KMS-11 (cell line): ENCODE measurements around the gene MIB2.

ENCODE experiments used
- H2AFZ ChIP-seq: fragments of 200-600 bp; sonication (generic); 2 replicates; pipeline ENCODE4 v1.6.1; 2016; ENCODE audit warnings: antibody characterized with exemption, mixed run types, low read depth
- H3K27ac ChIP-seq: fragments of 200-600 bp; sonication (generic); 2 replicates; pipeline ENCODE4 v1.6.1; 2016; ENCODE audit warnings: mild to moderate bottlenecking, mixed run types
- H3K27me3 ChIP-seq: fragments of 200-600 bp; sonication (generic); 2 replicates; pipeline ENCODE4 v1.6.1; 2017; ENCODE audit warnings: mild to moderate bottlenecking, low read depth, mixed run types, moderate library complexity; ENCODE audit not compliant: insufficient read depth
- H3K36me3 ChIP-seq: fragments of 200-600 bp; sonication (generic); 2 replicates; pipeline ENCODE4 v1.6.1; 2017; ENCODE audit warnings: mild to moderate bottlenecking, mixed run types; ENCODE audit not compliant: insufficient read depth
- H3K4me1 ChIP-seq: fragments of 200-600 bp; sonication (generic); 2 replicates; pipeline ENCODE4 v1.6.1; 2016; ENCODE audit warnings: mild to moderate bottlenecking, low read depth, mixed run types; ENCODE audit not compliant: poor library complexity, severe bottlenecking
- H3K4me2 ChIP-seq: fragments of 200-600 bp; sonication (generic); 2 replicates; pipeline ENCODE4 v1.7.0; 2016; ENCODE audit warnings: mild to moderate bottlenecking, mixed run types
- H3K4me3 ChIP-seq: fragments of 200-600 bp; sonication (generic); IDR thresholded peaks from 2 replicates; pipeline ENCODE4 v1.6.1; 2017; ENCODE audit warnings: low read depth, low read length, mixed read lengths; ENCODE audit not compliant: insufficient read depth
- H3K79me2 ChIP-seq: fragments of 200-600 bp; sonication (generic); 2 replicates; pipeline ENCODE4 v1.6.1; 2016; ENCODE audit warnings: low read depth, mixed run types; ENCODE audit not compliant: insufficient read depth
- H3K9ac ChIP-seq: fragments of 200-600 bp; sonication (generic); 2 replicates; pipeline ENCODE4 v1.6.1; 2016; ENCODE audit warnings: mild to moderate bottlenecking, mixed run types
- H4K20me1 ChIP-seq: fragments of 200-600 bp; sonication (generic); 2 replicates; pipeline ENCODE4 v1.6.1; 2016; ENCODE audit warnings: mild to moderate bottlenecking, mixed run types; ENCODE audit not compliant: insufficient read depth
- TF ChIP-seq, protein P1 (sequence below): fragments of 200-600 bp; sonication (generic); conservative IDR thresholded peaks from 2 replicates; pipeline ENCODE4 v1.6.1; 2017; ENCODE audit warnings: low read depth, mild to moderate bottlenecking, antibody characterized with exemption, low read length, moderate library complexity, mixed read lengths

Gene MIB2

GRCh38 chr1:1677718-1678580 is 62.6 kb downstream of the MIB2 start:
- peaks cover 8% of the 10 kb centered on the region; the same call in 1 of the 2 replicates for H3K79me2 ChIP-seq
- peak overlapping the region; percentile 50; the same call in 1 of the 2 replicates for H3K4me2 ChIP-seq
- H3K4me1 ChIP-seq: peaks cover 24% of the 10 kb centered on the region
- H2AFZ ChIP-seq: peak overlapping the region; percentile 5; the same call in 1 of the 2 replicates
- no peaks in the 10 kb centered on the region for H3K27me3 ChIP-seq
- no peaks in the 10 kb centered on the region for H3K36me3 ChIP-seq
- H3K4me3 ChIP-seq: no peak overlapping the region
- H3K9ac ChIP-seq: peak overlapping the region; percentile 13; the same call in 1 of the 2 replicates
- peak overlapping the region; percentile 34 for H3K27ac ChIP-seq
- TF ChIP-seq, protein P1, sequence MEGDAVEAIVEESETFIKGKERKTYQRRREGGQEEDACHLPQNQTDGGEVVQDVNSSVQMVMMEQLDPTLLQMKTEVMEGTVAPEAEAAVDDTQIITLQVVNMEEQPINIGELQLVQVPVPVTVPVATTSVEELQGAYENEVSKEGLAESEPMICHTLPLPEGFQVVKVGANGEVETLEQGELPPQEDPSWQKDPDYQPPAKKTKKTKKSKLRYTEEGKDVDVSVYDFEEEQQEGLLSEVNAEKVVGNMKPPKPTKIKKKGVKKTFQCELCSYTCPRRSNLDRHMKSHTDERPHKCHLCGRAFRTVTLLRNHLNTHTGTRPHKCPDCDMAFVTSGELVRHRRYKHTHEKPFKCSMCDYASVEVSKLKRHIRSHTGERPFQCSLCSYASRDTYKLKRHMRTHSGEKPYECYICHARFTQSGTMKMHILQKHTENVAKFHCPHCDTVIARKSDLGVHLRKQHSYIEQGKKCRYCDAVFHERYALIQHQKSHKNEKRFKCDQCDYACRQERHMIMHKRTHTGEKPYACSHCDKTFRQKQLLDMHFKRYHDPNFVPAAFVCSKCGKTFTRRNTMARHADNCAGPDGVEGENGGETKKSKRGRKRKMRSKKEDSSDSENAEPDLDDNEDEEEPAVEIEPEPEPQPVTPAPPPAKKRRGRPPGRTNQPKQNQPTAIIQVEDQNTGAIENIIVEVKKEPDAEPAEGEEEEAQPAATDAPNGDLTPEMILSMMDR: no peak
- H4K20me1 ChIP-seq: no peaks in the 10 kb centered on the region

DNA sequence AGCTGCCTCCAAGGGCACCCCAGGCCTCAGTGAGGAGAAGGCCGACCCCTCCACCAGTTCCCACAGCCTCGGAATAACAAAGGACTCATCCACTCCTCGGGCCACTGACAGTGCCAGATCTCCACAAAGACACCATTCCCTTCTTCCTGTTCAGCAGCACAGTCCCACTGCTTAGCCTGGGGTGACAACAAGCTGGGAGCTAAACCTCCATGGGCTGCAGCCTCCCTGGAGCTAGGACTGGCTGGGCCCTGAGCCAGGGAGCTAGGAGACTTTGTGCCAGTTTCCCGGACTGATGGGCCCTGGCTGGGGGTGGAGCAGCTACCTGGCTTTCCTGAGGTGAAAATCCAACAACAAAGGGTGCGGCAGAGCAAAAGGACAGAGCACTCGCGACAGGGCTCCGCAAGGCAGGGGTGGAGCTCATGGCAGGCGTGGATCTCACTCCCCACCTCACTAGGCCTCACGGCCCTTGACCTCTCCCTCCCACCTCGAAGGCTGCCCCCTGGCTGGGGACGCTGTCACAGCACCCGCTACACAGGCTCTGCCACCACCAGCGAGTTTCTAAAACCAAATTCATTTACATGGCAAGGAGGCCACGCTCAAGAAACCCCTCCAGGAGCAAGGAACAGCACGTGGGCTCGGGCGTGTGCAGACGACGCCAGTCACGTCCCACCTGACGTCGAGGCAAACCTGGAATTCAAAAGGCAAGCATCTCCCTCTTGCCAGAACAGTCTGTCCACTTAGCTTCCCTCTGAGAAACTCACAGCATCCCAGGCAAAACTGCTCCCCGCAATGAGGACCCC is 63.5 kb downstream of the MIB2 start:
- Histone ChIP-seq H3K36me3 (no peaks in the 10 kb centered on the region), H4K20me1 (no peaks in the 10 kb centered on the region), H3K9ac (peak overlapping the region; percentile 13; the same call in 1 of the 2 replicates), H3K79me2 (peaks cover 10% of the 10 kb centered on the region; the same call in 1 of the 2 replicates), H3K4me3 (no peak overlapping the region), H3K27ac (peak overlapping the region; percentile 34; the same call in 1 of the 2 replicates), H3K4me2 (peak overlapping the region; percentile 50; the same call in 1 of the 2 replicates), H2AFZ (peak overlapping the region; percentile 5; the same call in 1 of the 2 replicates), H3K4me1 (peaks cover 24% of the 10 kb centered on the region), H3K27me3 (no peaks in the 10 kb centered on the region)
- TF ChIP-seq, protein P1: peak; percentile 58
